AG09309 (cell line): ENCODE measurements around the gene PSTPIP1.

Source experiments
- DNase-seq: peaks from one replicate; pipeline ENCODE4 v3.0.0-alpha.2; 2010; ENCODE audit warnings: low read depth
- H3K4me3 ChIP-seq: 2 replicates; pipeline ENCODE4 v1.5.1; 2011; ENCODE audit warnings: mild to moderate bottlenecking, low read depth, low read length, moderate library complexity; ENCODE audit not compliant: control insufficient read depth
- CTCF ChIP-seq: IDR thresholded peaks from 2 replicates; pipeline ENCODE4 v1.5.1; 2011; ENCODE audit warnings: mild to moderate bottlenecking, low read depth, low read length, inconsistent platforms; ENCODE audit not compliant: insufficient read depth, control insufficient read depth; ENCODE audit errors: missing control alignments

PSTPIP1 gene

GRCh38 chr15:77044228-77045042 lies 49.5 kb downstream of the PSTPIP1 start:
- no peak for TF ChIP-seq CTCF
- DNase-seq: no peak
- H3K4me3 ChIP-seq: no peak overlapping the region

DNA sequence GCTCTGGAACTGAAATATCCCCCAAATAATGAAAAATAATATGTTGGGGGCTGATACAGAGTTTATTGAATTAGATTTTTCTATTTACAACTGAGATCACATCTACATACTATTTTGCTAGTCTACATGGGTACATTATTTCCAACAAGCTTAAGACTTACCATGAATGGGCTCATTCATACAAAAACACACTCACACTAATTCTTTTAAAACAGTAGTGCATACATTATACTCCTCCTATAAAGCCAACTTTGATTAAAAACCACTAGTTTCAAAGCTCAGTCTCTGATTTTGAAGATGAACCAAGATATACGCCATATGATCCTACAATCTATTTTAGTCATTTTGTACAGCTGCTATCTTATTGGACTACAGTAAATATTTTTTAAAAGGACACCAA lies 51.1 kb downstream of the PSTPIP1 start:
- no peak overlapping the region for H3K4me3 ChIP-seq
- DNase-seq: no peak
- no peak for TF ChIP-seq CTCF

GRCh38 chr15:77046704-77047412 lies 51.9 kb downstream of the PSTPIP1 start:
- no peak for DNase-seq
- no peak for TF ChIP-seq CTCF
- H3K4me3 ChIP-seq: no peak overlapping the region

GRCh38 chr15:77048135-77048876 lies 53.4 kb downstream of the PSTPIP1 start:
- no peak for TF ChIP-seq CTCF
- no peak overlapping the region for H3K4me3 ChIP-seq
- no peak for DNase-seq

DNA sequence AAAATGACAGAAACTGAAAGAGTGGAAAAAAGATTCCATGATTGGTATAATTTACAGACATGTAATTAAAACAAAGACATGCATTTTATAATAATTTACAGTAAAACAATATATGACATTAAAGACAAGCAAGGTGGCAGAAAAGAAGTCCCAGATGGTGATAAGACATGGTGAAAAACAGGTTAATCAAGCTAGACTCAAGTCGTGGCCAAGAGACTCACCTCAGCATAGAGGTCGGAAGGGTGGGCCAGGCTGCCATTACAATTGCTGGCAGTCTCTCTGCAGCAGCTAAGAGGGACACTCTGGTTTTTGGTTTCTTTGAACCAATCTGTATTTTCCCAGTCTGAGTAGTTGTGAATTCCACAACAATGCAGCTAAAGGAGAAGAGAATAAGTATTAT lies 57.6 kb downstream of the PSTPIP1 start:
- no peak for TF ChIP-seq CTCF
- no peak for DNase-seq
- H3K4me3 ChIP-seq: no peak overlapping the region

DNA sequence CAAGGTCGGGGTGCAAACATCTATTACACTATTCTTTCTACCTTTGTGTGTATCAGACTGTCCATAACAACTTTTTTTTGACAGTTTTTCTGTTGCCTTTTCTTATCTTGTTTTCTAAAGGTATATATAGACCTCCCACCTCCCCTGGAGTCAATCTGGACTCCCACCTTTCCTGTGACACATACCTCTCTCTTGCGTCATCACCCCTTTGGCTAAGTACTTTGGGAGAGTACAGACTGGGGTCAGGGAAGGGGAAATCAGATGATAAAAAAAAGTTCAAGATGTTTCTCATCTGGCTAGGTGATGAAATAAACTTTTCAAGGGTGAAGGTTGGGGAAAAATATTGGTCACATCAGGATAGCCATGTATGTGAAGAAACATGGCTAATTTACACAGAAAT lies 58.8 kb downstream of the PSTPIP1 start:
- no peak for TF ChIP-seq CTCF
- no peak overlapping the region for H3K4me3 ChIP-seq
- DNase-seq: no peak
